ENCODE results near the gene NOTCH4.
"Not testable (repeated sequence)": the region's sequence is repeated elsewhere in the genome, so short reads cannot be mapped to it uniquely, and the experiment has no call there.

The NOTCH4 gene

GRCh38 chr6:32242318-32242813, 18.5 kb upstream of the NOTCH4 start:
- not testable (repeated sequence) for H3K4me3 ChIP-seq (ENCODE audit: low read length); H3K4me1 ChIP-seq (ENCODE audit: insufficient read depth, low read length); H3K36me3 ChIP-seq (ENCODE audit: insufficient read depth, low read length); H2AFZ ChIP-seq (ENCODE audit: low read depth, low read length); H3K27me3 ChIP-seq (ENCODE audit: insufficient read depth, low read length); H3K9me3 ChIP-seq (ENCODE audit: low read length)

DNA sequence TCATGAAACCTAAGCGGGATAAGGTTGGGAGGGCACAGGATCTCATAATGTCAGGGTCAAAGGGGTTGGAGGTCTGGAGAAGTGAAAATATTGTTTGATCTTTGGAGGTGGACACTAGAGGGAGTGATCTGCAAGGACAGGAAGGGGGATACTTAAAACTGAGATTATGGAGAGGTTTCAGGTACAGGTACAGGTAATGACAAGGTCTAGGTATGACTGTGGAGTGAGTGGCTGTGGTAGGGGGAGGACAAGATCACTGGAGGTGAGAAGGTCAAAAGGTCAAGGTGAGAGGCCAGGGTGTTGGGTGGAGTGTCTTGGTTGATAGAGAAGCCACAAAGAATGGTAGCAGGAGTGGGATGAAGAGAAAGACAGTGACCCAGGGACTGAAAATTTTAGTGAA, 16.8 kb upstream of the NOTCH4 start:
- no peaks in the 10 kb centered on the region for H3K4me1 ChIP-seq (ENCODE audit: insufficient read depth, low read length)
- no peaks in the 10 kb centered on the region for H3K9me3 ChIP-seq (ENCODE audit: low read length)
- H3K36me3 ChIP-seq (ENCODE audit: insufficient read depth, low read length): no peaks in the 10 kb centered on the region
- H3K27me3 ChIP-seq (ENCODE audit: insufficient read depth, low read length): no peaks in the 10 kb centered on the region
- H2AFZ ChIP-seq (ENCODE audit: low read depth, low read length): no peak overlapping the region
- H3K4me3 ChIP-seq (ENCODE audit: low read length): no peak overlapping the region

GRCh38 chr6:32239462-32239861, 15.6 kb upstream of the NOTCH4 start:
- H3K36me3 ChIP-seq (ENCODE audit: insufficient read depth, low read length): no peaks in the 10 kb centered on the region
- H2AFZ ChIP-seq (ENCODE audit: low read depth, low read length): no peak overlapping the region
- H3K9me3 ChIP-seq (ENCODE audit: low read length): no peaks in the 10 kb centered on the region
- no peaks in the 10 kb centered on the region for H3K4me1 ChIP-seq (ENCODE audit: insufficient read depth, low read length)
- no peaks in the 10 kb centered on the region for H3K27me3 ChIP-seq (ENCODE audit: insufficient read depth, low read length)
- H3K4me3 ChIP-seq (ENCODE audit: low read length): no peak overlapping the region

GRCh38 chr6:32234934-32235333, 11.1 kb upstream of the NOTCH4 start:
- Histone ChIP-seq H3K27me3 (ENCODE audit: insufficient read depth, low read length) (no peaks in the 10 kb centered on the region), H3K9me3 (ENCODE audit: low read length) (no peaks in the 10 kb centered on the region), H3K4me1 (ENCODE audit: insufficient read depth, low read length) (no peaks in the 10 kb centered on the region), H3K36me3 (ENCODE audit: insufficient read depth, low read length) (no peaks in the 10 kb centered on the region), H3K4me3 (ENCODE audit: low read length) (no peak overlapping the region), H2AFZ (ENCODE audit: low read depth, low read length) (no peak overlapping the region)

GRCh38 chr6:32226434-32226833, 2.6 kb upstream of the NOTCH4 start:
- Histone ChIP-seq H3K4me1 (ENCODE audit: insufficient read depth, low read length) (no peaks in the 10 kb centered on the region), H3K27me3 (ENCODE audit: insufficient read depth, low read length) (peaks cover 22% of the 10 kb centered on the region), H3K9me3 (ENCODE audit: low read length) (no peaks in the 10 kb centered on the region)

DNA sequence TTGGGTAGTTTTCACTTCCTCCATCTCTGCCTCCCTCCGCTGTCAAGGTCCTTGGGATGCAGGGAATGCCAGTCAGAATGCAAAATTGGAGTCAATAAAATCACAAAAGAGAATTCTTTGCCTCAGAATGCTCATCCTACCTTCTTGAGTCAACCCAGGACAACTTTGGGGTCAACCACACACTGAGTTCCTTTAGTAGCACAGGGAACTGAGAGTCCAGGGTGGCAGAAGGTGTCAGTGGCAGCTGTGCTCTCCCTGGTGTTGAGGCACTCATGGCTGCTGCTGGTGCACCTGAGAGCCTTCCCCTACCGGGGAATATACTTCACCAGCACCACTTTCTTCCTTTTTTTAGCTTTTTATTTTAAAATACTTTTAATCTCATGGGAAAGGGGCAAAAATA, 829 bp upstream of the NOTCH4 start:
- H3K4me3 ChIP-seq (ENCODE audit: low read length): no peak overlapping the region
- no peak overlapping the region for H2AFZ ChIP-seq (ENCODE audit: low read depth, low read length)
- no peaks in the 10 kb centered on the region for H3K4me1 ChIP-seq (ENCODE audit: insufficient read depth, low read length)
- H3K9me3 ChIP-seq (ENCODE audit: low read length): no peaks in the 10 kb centered on the region
- H3K27me3 ChIP-seq (ENCODE audit: insufficient read depth, low read length): peaks cover 26% of the 10 kb centered on the region
- H3K36me3 ChIP-seq (ENCODE audit: insufficient read depth, low read length): no peaks in the 10 kb centered on the region

More at GRCh38 chr6:32226434-32226833, 2.6 kb upstream of the NOTCH4 start:
- Histone ChIP-seq H2AFZ (ENCODE audit: low read depth, low read length) (no peak overlapping the region), H3K4me3 (ENCODE audit: low read length) (no peak overlapping the region), H3K36me3 (ENCODE audit: insufficient read depth, low read length) (no peaks in the 10 kb centered on the region)

DNA sequence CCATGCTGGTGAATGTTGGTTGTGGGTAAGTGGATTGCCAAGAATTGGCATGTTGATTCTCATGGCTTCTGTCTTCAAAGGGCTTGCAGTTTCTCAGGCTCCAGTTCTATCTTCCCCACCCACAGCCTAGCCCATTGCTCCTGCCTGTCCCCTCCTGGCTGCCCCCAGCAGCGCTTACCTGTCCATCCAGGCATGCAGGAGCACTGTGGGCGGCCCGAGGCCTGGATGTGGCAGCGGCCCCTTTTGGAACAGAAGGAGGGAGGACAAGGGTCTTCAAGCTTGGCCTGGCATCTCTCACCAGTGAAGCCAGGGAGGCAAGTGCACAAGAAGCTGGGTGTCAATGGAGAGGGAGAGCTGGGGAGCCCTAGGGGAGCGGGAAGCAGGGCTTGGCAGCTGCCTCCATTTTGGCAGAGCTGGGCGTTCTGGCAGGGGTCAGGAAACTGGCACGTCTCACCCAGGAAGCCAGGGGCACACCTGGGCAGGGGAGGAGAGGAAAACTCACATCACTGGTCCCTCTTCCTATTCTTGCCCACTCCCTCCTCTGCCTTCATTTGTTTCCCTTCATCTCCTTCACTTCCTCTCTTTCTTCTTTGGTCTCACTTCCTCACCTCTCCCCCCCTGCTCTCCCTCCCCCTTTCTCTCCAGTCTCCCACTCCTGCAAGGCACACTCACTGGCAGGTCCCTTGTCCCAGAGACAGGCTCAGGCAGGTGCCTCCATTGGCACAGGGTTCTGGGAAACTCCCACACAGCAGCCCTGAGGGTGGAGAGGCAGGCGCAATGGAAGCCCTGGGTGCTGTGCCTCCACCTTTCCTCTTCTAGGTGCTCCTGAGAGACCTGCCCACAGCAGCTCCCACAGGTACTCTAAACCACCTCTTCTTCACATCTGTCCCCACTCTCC, 1.3 kb downstream of the NOTCH4 start:
- no peaks in the 10 kb centered on the region for H3K4me1 ChIP-seq (ENCODE audit: insufficient read depth, low read length)

DNA sequence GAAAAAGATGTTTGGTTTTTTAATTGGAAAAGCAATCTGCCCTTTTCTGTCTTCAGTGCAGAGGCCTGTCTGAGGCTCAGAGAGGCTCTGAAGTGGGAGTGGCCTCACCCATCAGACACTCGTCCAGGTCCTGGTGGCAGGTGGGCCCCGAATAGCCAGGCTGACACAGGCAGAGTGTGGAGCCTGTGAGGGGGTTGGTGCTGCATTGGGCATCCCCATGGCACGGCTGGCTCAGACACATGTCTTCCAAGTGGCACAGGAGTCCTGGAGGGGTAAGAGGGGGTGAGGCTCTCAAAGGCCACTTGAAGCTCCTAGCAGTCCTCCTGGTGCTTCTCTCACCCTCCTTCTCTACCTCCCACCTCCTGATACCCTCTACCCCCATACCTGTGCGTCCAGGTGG, 3.8 kb downstream of the NOTCH4 start:
- H3K4me1 ChIP-seq (ENCODE audit: insufficient read depth, low read length): no peaks in the 10 kb centered on the region
- H3K9me3 ChIP-seq (ENCODE audit: low read length): no peaks in the 10 kb centered on the region
- peaks cover 33% of the 10 kb centered on the region for H3K27me3 ChIP-seq (ENCODE audit: insufficient read depth, low read length)
- H3K4me3 ChIP-seq (ENCODE audit: low read length): no peak overlapping the region
- H3K36me3 ChIP-seq (ENCODE audit: insufficient read depth, low read length): no peaks in the 10 kb centered on the region
- no peak overlapping the region for H2AFZ ChIP-seq (ENCODE audit: low read depth, low read length)

More for the DNA sequence above, 1.3 kb downstream of the NOTCH4 start:
- H3K9me3 ChIP-seq (ENCODE audit: low read length): no peaks in the 10 kb centered on the region
- H3K27me3 ChIP-seq (ENCODE audit: insufficient read depth, low read length): peaks cover 29% of the 10 kb centered on the region
- no peaks in the 10 kb centered on the region for H3K36me3 ChIP-seq (ENCODE audit: insufficient read depth, low read length)
- no peak overlapping the region for H3K4me3 ChIP-seq (ENCODE audit: low read length)
- H2AFZ ChIP-seq (ENCODE audit: low read depth, low read length): no peak overlapping the region

DNA sequence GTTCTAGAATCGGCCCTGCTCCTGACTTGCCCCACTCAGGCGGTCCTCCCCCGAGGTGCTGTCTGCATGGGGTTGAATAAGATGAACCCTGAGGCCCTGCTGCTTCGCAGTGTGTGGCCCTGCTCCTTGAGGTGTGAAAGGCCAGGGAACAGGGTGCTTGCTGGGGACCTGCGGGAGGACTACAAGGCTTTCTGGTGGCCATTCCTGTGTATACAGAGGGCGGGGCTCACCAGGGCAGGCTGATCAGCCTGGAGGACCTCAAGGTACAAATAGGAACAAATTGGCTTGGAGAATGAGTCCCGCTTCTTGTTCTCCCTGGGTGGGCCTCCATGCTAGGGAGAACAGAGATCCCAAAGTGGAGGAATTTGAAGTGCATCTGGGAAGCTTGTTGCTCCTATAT, 5.7 kb downstream of the NOTCH4 start:
- no peaks in the 10 kb centered on the region for H3K4me1 ChIP-seq (ENCODE audit: insufficient read depth, low read length)
- H3K27me3 ChIP-seq (ENCODE audit: insufficient read depth, low read length): peaks cover 26% of the 10 kb centered on the region
- no peaks in the 10 kb centered on the region for H3K36me3 ChIP-seq (ENCODE audit: insufficient read depth, low read length)
- no peaks in the 10 kb centered on the region for H3K9me3 ChIP-seq (ENCODE audit: low read length)
- H3K4me3 ChIP-seq (ENCODE audit: low read length): no peak overlapping the region
- no peak overlapping the region for H2AFZ ChIP-seq (ENCODE audit: low read depth, low read length)

DNA sequence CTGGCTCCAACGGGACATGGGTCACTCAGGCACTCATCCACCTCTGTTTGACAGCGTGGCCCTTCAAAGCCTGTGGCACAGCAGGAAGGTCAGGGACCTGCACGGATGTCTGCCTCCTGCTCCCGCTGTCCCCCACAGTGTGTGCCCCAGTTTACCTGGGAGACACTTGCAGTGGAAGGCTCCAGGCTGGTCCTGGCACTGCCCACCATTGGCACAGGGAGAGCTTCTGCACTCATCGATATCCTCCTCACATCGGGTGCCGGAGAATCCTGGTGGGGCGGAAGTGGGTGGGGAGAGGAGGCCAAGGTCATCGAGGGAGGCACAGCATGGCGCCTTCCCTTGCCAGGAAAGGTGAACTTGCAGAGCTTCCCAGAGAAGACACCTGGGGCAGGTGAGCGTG, 6.9 kb downstream of the NOTCH4 start:
- Histone ChIP-seq H3K36me3 (ENCODE audit: insufficient read depth, low read length) (no peaks in the 10 kb centered on the region), H3K9me3 (ENCODE audit: low read length) (no peaks in the 10 kb centered on the region), H3K4me1 (ENCODE audit: insufficient read depth, low read length) (no peaks in the 10 kb centered on the region), H3K27me3 (ENCODE audit: insufficient read depth, low read length) (peaks cover 21% of the 10 kb centered on the region), H3K4me3 (ENCODE audit: low read length) (no peak overlapping the region), H2AFZ (ENCODE audit: low read depth, low read length) (no peak overlapping the region)

DNA sequence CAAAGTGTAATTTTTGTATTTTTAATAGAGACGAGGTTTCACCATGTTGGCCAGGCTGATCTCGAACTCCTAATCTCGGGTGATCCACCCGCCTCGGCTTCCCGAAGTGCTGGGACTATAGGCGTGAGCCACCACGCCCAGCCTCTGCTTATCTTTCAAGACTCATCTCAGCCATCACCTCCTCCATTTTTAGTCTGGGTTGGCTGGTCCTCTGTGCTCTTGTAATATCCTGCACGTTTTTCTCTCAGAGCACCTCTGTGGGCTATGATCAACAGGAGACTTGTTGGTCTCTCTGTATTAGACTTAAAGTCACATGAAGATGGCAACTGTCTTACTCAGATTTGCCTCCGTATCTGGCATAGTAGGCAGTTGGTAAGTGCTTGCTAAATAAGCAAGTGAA, 7.6 kb downstream of the NOTCH4 start:
- H3K4me3 ChIP-seq (ENCODE audit: low read length): no peak overlapping the region
- H3K36me3 ChIP-seq (ENCODE audit: insufficient read depth, low read length): no peaks in the 10 kb centered on the region
- H3K4me1 ChIP-seq (ENCODE audit: insufficient read depth, low read length): no peaks in the 10 kb centered on the region
- H2AFZ ChIP-seq (ENCODE audit: low read depth, low read length): no peak overlapping the region
- H3K27me3 ChIP-seq (ENCODE audit: insufficient read depth, low read length): peaks cover 21% of the 10 kb centered on the region
- H3K9me3 ChIP-seq (ENCODE audit: low read length): no peaks in the 10 kb centered on the region

DNA sequence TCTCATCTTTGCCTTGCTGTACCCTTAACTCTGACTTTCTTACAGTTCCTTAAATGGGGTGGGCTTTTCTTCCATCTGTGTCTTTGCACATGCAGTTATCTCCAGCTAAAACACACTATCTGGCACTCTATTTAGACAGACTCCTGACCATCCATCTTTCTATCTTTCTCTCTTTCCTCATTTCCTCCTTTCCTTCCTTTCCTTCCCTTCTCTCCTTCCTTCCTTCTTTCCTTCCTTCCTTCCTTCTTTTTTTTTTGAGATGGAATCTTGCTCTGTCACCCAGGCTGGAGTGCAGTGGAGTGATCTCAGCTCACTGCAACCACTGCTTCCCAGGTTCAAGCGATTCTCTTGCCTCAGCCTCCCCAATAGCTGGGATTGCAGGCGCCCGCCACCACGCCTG, 8.2 kb downstream of the NOTCH4 start:
- no peak overlapping the region for H2AFZ ChIP-seq (ENCODE audit: low read depth, low read length)
- H3K4me1 ChIP-seq (ENCODE audit: insufficient read depth, low read length): no peaks in the 10 kb centered on the region
- peaks cover 18% of the 10 kb centered on the region for H3K27me3 ChIP-seq (ENCODE audit: insufficient read depth, low read length)
- H3K4me3 ChIP-seq (ENCODE audit: low read length): no peak overlapping the region
- no peaks in the 10 kb centered on the region for H3K9me3 ChIP-seq (ENCODE audit: low read length)
- no peaks in the 10 kb centered on the region for H3K36me3 ChIP-seq (ENCODE audit: insufficient read depth, low read length)

- no peak overlapping the region for H3K4me3 ChIP-seq (ENCODE audit: low read length)
- no peaks in the 10 kb centered on the region for H3K9me3 ChIP-seq (ENCODE audit: low read length)
- H3K36me3 ChIP-seq (ENCODE audit: insufficient read depth, low read length): no peaks in the 10 kb centered on the region
- H3K4me1 ChIP-seq (ENCODE audit: insufficient read depth, low read length): no peaks in the 10 kb centered on the region
- peaks cover 22% of the 10 kb centered on the region for H3K27me3 ChIP-seq (ENCODE audit: insufficient read depth, low read length)
- no peak overlapping the region for H2AFZ ChIP-seq (ENCODE audit: low read depth, low read length)
These were observed 9.7 kb downstream of the NOTCH4 start for GRCh38 chr6:32214126-32214525.

DNA sequence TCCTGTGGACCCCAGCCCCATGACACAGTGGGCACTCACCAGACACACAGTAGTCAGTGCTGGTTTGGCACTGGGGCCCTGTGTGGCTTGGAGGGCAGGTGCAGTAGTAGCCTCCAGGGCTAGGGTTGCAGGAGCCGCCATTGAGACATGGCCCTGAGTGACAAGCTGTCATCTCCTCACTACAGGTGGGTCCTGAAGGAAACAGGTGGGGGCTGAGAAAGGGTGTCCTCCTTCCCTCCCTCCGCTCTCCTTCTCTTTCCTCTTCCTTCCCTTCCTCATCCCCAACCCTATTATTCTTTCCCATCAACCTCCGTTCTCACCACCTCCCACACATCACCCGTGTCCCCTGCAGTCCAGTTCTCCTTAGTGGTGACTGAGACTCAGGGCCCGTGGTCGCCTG, 10.2 kb downstream of the NOTCH4 start:
- no peaks in the 10 kb centered on the region for H3K36me3 ChIP-seq (ENCODE audit: insufficient read depth, low read length)
- no peak overlapping the region for H2AFZ ChIP-seq (ENCODE audit: low read depth, low read length)
- no peak overlapping the region for H3K4me3 ChIP-seq (ENCODE audit: low read length)
- H3K9me3 ChIP-seq (ENCODE audit: low read length): no peaks in the 10 kb centered on the region
- peaks cover 22% of the 10 kb centered on the region for H3K27me3 ChIP-seq (ENCODE audit: insufficient read depth, low read length)
- H3K4me1 ChIP-seq (ENCODE audit: insufficient read depth, low read length): no peaks in the 10 kb centered on the region
